B cell (primary cell): ENCODE data around the gene DHDH.

Source experiments
- EZH2 ChIP-seq: IDR thresholded peaks from 2 replicates; pipeline ENCODE4 v1.6.1; 2012; ENCODE audit warnings: borderline replicate concordance, low read depth, mild to moderate bottlenecking, moderate library complexity, low read length; ENCODE audit not compliant: insufficient read depth, poor library complexity, severe bottlenecking
- TF ChIP-seq, protein P1 (sequence below): fragments of 200-600 bp; IDR thresholded peaks from one replicate; pipeline ENCODE4 v1.8.0; 2022; ENCODE audit warnings: antibody characterized with exemption, mild to moderate bottlenecking

DNA sequence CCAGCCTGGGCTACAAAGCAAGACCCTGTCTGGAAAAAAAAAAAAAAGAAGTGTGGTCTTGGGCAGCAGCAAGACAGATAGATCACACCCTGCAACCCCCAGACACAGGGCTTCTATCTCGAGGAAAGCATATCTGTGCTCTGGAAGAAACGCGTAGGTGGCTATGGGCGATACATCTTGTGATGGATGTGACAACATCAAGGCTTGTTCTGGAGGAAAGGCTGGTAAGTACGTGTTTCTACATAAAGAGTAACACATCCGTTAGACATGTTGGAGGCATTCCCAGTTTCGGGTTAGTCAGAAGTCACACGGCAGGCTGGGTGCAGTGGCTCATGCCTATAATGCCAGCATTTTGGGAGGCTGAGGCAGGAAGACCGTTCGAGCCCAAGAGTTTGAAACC lies 6.6 kb upstream of the DHDH start:
- TF ChIP-seq, protein P1, sequence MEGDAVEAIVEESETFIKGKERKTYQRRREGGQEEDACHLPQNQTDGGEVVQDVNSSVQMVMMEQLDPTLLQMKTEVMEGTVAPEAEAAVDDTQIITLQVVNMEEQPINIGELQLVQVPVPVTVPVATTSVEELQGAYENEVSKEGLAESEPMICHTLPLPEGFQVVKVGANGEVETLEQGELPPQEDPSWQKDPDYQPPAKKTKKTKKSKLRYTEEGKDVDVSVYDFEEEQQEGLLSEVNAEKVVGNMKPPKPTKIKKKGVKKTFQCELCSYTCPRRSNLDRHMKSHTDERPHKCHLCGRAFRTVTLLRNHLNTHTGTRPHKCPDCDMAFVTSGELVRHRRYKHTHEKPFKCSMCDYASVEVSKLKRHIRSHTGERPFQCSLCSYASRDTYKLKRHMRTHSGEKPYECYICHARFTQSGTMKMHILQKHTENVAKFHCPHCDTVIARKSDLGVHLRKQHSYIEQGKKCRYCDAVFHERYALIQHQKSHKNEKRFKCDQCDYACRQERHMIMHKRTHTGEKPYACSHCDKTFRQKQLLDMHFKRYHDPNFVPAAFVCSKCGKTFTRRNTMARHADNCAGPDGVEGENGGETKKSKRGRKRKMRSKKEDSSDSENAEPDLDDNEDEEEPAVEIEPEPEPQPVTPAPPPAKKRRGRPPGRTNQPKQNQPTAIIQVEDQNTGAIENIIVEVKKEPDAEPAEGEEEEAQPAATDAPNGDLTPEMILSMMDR: no peak
- TF ChIP-seq EZH2: no peak
